WERI-Rb-1 (cell line): ENCODE measurements around the gene GPC1.

ENCODE experiments used
- DNase-seq: peaks from one replicate; pipeline ENCODE4 v3.0.0-alpha.2; 2020
- H3K27ac ChIP-seq: fragments of 250-450 bp; sonication (Bioruptor Pico); 2 replicates; pipeline ENCODE4 v1.5.1; 2020; ENCODE audit warnings: mild to moderate bottlenecking, moderate library complexity
- H3K27me3 ChIP-seq: fragments of 250-450 bp; sonication (Bioruptor Pico); 2 replicates; pipeline ENCODE4 v1.5.1; 2021; ENCODE audit warnings: mild to moderate bottlenecking, low read depth, moderate library complexity; ENCODE audit not compliant: insufficient read depth, severe bottlenecking
- H3K36me3 ChIP-seq: fragments of 250-450 bp; sonication (Bioruptor Pico); 2 replicates; pipeline ENCODE4 v1.5.1; 2020; ENCODE audit warnings: mild to moderate bottlenecking, moderate library complexity
- H3K4me3 ChIP-seq: 2 replicates; pipeline ENCODE4 v1.5.1; 2011; ENCODE audit warnings: low read depth, mild to moderate bottlenecking, control low read depth, low read length
- H3K9me3 ChIP-seq: fragments of 250-450 bp; sonication (Bioruptor Pico); 2 replicates; pipeline ENCODE4 v1.5.1; 2021; ENCODE audit warnings: mild to moderate bottlenecking, moderate library complexity; ENCODE audit not compliant: severe bottlenecking
- TF ChIP-seq, protein P1 (sequence below): IDR thresholded peaks from 2 replicates; pipeline ENCODE4 v1.5.1; 2011; ENCODE audit warnings: low read depth, mild to moderate bottlenecking, control low read depth, inconsistent platforms, low read length

Gene GPC1

DNA sequence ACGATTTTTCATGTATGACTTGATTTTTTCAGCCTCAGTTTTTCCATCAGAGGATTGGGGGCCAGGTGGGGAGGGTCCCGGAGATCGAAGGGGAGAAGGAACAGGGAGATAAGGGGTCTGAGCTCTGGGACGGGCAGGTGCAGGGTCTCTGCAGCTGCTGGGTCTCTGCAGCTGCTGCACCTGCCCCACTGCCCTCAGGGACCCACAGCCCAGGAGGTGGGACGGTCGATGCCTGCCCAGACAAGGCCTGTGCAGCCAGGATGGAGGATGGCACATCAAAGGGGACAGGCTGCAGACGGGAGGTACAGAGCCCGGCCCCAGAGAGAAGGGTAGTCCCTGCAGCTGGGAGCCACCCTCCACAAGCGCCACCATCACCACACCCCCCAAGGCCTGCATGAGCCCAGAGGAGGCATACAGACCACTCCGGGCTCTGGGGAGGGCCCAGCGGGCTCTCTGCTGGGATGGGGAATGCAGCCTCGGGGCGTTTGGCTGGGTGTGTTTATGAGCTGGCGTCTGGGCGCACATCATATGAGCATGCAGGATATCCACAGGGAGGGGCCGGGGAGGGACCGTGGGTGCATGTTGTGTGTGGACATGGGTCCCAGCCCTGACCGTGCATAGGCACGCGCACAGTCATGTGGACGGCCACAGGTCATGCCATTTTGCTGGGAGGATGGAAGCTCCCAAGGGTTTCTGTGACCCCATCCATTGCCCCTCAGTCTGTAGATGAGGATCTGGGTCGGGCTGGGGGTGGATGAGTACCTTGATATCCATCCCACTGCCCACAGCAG, 34.9 kb upstream of the GPC1 start:
- TF ChIP-seq, protein P1, sequence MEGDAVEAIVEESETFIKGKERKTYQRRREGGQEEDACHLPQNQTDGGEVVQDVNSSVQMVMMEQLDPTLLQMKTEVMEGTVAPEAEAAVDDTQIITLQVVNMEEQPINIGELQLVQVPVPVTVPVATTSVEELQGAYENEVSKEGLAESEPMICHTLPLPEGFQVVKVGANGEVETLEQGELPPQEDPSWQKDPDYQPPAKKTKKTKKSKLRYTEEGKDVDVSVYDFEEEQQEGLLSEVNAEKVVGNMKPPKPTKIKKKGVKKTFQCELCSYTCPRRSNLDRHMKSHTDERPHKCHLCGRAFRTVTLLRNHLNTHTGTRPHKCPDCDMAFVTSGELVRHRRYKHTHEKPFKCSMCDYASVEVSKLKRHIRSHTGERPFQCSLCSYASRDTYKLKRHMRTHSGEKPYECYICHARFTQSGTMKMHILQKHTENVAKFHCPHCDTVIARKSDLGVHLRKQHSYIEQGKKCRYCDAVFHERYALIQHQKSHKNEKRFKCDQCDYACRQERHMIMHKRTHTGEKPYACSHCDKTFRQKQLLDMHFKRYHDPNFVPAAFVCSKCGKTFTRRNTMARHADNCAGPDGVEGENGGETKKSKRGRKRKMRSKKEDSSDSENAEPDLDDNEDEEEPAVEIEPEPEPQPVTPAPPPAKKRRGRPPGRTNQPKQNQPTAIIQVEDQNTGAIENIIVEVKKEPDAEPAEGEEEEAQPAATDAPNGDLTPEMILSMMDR, result no peak
- no peaks in the 10 kb centered on the region for H3K27me3 ChIP-seq
- no peak overlapping the region for H3K4me3 ChIP-seq
- no peaks in the 10 kb centered on the region for H3K36me3 ChIP-seq
- peak; percentile 5 for DNase-seq
- no peak overlapping the region for H3K27ac ChIP-seq
- H3K9me3 ChIP-seq, result no peaks in the 10 kb centered on the region

DNA sequence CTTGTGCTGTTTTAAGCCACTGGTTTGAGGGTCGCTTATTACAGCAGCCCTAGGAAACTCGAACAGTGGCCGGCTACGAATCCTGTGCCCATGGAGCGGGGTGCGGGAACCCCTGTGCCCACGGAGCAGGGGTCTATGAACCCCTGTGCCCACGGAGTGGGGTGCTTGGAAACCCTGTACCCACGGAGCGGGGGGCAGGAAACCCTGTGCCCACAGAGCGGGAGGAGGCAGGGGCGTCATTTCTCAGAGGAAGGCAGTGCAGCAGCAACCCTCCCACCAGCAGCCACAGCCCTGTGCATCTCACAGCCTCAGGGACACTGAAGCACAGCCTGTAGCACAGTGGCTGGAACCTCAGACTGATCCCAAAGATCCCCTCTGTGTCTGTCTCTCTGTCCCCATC, 34.2 kb upstream of the GPC1 start:
- Histone ChIP-seq H3K36me3 (no peaks in the 10 kb centered on the region), H3K27me3 (no peaks in the 10 kb centered on the region), H3K9me3 (no peaks in the 10 kb centered on the region), H3K27ac (no peak overlapping the region), H3K4me3 (no peak overlapping the region)
- DNase-seq, result no peak
- TF ChIP-seq, protein P1, result no peak

DNA sequence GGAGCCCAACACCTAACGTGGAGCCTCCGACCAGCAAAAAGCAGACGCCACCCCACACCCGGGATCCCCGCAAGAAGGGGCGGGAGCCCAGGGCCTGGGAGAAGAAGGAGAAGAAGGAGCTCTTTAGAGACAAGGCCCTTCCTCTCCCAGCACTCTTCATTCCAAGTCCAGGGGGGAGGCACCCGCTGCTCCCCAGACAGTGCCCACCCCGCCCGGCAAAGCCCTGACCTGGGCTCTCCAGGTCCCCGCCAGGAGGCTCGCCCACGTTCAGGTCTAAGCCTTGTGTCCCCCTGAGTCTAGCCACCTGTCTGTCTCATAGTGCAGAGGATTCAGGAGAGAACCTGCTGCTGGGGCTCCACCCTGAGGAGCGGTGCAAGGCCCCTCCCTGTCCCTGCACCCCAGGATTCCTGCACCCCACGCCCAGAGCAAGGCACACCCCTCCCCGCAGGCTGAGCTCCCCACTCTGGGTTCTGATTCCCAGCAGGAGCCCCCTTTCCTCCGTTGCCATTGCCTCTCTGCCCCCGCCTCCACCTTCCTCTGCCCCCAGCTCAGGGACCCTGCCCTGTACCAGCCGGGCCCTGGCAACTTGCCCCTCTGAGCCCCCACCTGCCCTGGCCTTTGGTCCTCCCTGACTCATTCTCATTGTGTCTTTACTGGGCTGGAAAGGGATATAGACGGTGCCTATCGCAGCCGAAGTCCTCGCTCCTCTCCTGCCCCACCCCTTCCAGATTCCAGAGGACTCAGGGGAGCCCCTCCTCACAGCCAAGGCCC, 33.5 kb upstream of the GPC1 start:
- TF ChIP-seq, protein P1, result no peak

DNA sequence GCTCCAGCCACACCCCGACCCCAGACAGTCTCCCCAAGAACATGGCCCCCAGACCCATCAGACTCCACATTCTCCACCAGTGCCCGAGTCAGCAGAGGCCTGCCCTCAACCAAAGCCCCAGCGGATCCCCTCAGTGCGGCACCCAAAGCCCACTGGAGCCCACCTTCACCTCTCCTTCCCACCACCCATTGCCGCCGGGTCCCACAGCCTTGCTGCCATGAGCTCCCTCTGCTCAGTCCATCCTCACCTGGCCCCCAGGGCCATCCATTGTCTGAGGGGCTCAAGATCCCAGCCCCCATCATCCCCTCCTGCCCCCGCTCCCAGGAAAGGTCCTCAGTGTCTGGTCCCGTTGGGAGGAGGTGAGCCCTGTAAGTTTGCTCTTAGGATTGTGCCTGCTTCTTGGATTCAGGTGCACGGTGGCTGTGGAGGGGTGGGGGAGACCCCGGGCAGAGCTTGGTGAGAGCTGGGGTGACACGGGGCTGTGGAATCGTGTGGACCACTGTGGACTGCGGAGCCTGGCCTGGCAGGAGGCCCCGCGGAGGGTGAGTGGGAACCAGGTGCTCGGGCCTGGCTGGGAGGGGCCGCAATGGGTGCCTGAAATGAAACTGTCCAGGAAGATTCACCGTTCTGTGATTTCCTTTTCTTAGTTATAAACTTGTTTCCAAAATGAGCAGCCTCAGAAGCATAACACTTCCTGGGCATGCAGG, 32.7 kb upstream of the GPC1 start:
- TF ChIP-seq, protein P1, result no peak
- Histone ChIP-seq H3K36me3 (no peaks in the 10 kb centered on the region), H3K9me3 (no peaks in the 10 kb centered on the region), H3K27ac (no peak overlapping the region), H3K27me3 (no peaks in the 10 kb centered on the region), H3K4me3 (no peak overlapping the region)
- peak; percentile 4 for DNase-seq

More for the DNA sequence above, 33.5 kb upstream of the GPC1 start:
- Histone ChIP-seq H3K9me3 (no peaks in the 10 kb centered on the region), H3K4me3 (no peak overlapping the region), H3K27me3 (no peaks in the 10 kb centered on the region), H3K27ac (no peak overlapping the region), H3K36me3 (no peaks in the 10 kb centered on the region)
- DNase-seq, result no peak

DNA sequence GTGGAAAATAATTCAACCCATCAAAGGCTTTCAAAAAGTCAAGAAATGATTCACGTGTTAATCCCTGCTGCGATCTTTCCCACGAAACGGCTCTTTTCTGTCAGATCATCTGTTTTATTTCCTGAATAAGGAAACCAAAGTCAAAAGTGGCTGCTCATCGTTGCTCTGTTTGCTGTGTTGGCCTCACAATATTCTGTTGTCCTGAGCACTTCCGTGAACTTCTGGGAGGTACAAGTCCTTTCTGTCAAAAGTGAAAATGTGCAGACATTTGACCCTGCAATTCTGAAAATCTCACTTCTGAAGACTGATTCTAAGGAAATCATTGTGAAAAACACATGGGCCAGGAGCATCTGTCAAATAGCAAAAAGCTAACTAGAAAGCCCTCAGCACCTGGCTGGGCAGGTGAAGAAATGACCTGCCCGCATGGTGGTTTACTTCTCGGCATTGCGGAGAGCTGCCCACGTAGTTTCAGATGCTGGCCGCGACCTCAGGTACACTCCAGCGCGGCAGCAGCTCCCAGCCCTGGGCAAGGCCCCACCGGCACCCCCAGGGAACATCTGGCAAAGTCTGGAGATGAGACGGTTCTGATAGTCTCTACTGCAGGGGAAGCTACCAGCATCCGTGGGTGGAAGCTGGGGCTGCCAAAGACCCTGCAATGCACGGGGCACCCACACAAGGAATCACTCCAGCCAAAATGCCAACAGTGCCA, 31.9 kb upstream of the GPC1 start:
- H3K27ac ChIP-seq, result no peak overlapping the region
- H3K36me3 ChIP-seq, result no peaks in the 10 kb centered on the region
- no peaks in the 10 kb centered on the region for H3K27me3 ChIP-seq
- DNase-seq, result no peak
- no peaks in the 10 kb centered on the region for H3K9me3 ChIP-seq
- TF ChIP-seq, protein P1, result no peak
- H3K4me3 ChIP-seq, result no peak overlapping the region
